Natural killer cell (primary cell): ENCODE measurements around the gene CDK14. TPM values are rescaled to one million over a fixed set of nuclear protein-coding genes. Genes with fewer than 3 reads are reported as not detected.

Experiments
- ATAC-seq, 3 donors: fragments of 150-1000 bp in 2 of 3; fragments of 200-7000 bp in 1 of 3; cut with Tn5 transposase; 1 replicate in 1 of 3; 2 replicates in 2 of 3; pipeline ENCODE4 v1.10.0; 2021; ENCODE audit warnings: mild to moderate bottlenecking in 2 of 3, moderate library complexity in 2 of 3
- DNase-seq, 2 donors: peaks; one replicate each; pipeline versions ENCODE4 v3.0.0 to v3.0.0-alpha.2; 2013 to 2021; ENCODE audit warnings: mixed read lengths in 1 of 2
- H3K27ac ChIP-seq: one replicate; pipeline ENCODE4 v1.5.1; 2013; ENCODE audit warnings: mild to moderate bottlenecking, low read length
- H3K27me3 ChIP-seq: one replicate; pipeline ENCODE4 v1.6.1; 2013; ENCODE audit warnings: low read length; ENCODE audit not compliant: control insufficient read depth, insufficient read depth
- H3K36me3 ChIP-seq: one replicate; pipeline ENCODE4 v1.6.1; 2013; ENCODE audit warnings: low read length; ENCODE audit not compliant: control insufficient read depth, insufficient read depth
- H3K4me1 ChIP-seq: one replicate; pipeline ENCODE4 v1.6.1; 2013; ENCODE audit warnings: low read length; ENCODE audit not compliant: control insufficient read depth, insufficient read depth
- H3K4me3 ChIP-seq: one replicate; pipeline ENCODE4 v1.5.1; 2013; ENCODE audit warnings: low read length
- H3K9me3 ChIP-seq: one replicate; pipeline ENCODE4 v1.6.1; 2013; ENCODE audit warnings: low read length; ENCODE audit not compliant: control insufficient read depth, insufficient read depth
- H3K27ac Mint-ChIP-seq, 2 donors: one replicate each; pipeline ENCODE4 v1.8.0; 2022; ENCODE audit warnings: mild to moderate bottlenecking in 2 of 2, mixed read lengths in 2 of 2, moderate library complexity in 1 of 2
- H3K27me3 Mint-ChIP-seq, 2 donors: one replicate each; pipeline ENCODE4 v1.8.0; 2022; ENCODE audit warnings: low read depth in 2 of 2, mixed read lengths in 2 of 2
- H3K36me3 Mint-ChIP-seq: one replicate; pipeline ENCODE4 v1.8.0; 2022; ENCODE audit warnings: mixed read lengths
- H3K4me1 Mint-ChIP-seq, 2 donors: one replicate each; pipeline ENCODE4 v1.8.0; 2022; ENCODE audit warnings: mixed read lengths in 2 of 2
- H3K4me3 Mint-ChIP-seq: one replicate; pipeline ENCODE4 v1.8.0; 2022; ENCODE audit warnings: mild to moderate bottlenecking, moderate library complexity, mixed read lengths
- H3K9me3 Mint-ChIP-seq, 2 donors: one replicate each; pipeline ENCODE4 v1.8.0; 2022; ENCODE audit warnings: mixed read lengths in 2 of 2
- CTCF ChIP-seq: fragments of 200-600 bp; IDR thresholded peaks from one replicate; pipeline ENCODE4 v1.8.0; 2022; ENCODE audit warnings: antibody characterized with exemption
- WGBS: methylation state at CpG from one replicate; pipeline ENCODE4 v1.1.7; 2013; ENCODE audit warnings: missing lambda C conversion rate; ENCODE audit not compliant: insufficient coverage; 5-methylcytosine and 5-hydroxymethylcytosine counted together
- intact Hi-C: fragments of 100-400 bp; cut with micrococcal nuclease; formaldehyde crosslinking; loops from one replicate; pipeline ENCODE4 v1.14.2; 2022
- total RNA-seq, 4 donors: library from RNA; stranded (reverse); fragments of 120-200 nt in 1 of 4; gene quantifications; one replicate each; pipeline versions ENCODE4 v1.2.3 to v1.2.4, GENCODE V29; 2013 to 2022

The CDK14 gene
- total RNA-seq, 3 donors from 2014 or later (not counting 1 experiment from before 2014, with no cell fraction given): 1.2 to 12.5 (median 1.9) TPM

GRCh38 chr7:90896458-90896857, 300.3 kb downstream of the CDK14 start:
- Mint-ChIP-seq H3K27me3 (no peaks in the 10 kb centered on the region), H3K4me3 (no peak overlapping the region), H3K27ac (no peak overlapping the region), H3K36me3 (no peaks in the 10 kb centered on the region), H3K9me3 (peaks cover 9 to 12% of the 10 kb centered on the region in 2 donors), H3K4me1 (no peaks in the 10 kb centered on the region)
- DNase-seq (no peak), ATAC-seq (no peak)
- Histone ChIP-seq H3K36me3 (no peaks in the 10 kb centered on the region), H3K9me3 (no peaks in the 10 kb centered on the region), H3K4me3 (no peak overlapping the region), H3K27ac (no peak overlapping the region), H3K4me1 (no peaks in the 10 kb centered on the region), H3K27me3 (no peaks in the 10 kb centered on the region)
- no CpG with 5 or more reads among the region's 1 CpG for WGBS
- intact Hi-C loops: no loop called here
- no peak for TF ChIP-seq CTCF

GRCh38 chr7:90897961-90898469, 301.9 kb downstream of the CDK14 start:
- Mint-ChIP-seq H3K27me3 (no peaks in the 10 kb centered on the region), H3K27ac (no peak overlapping the region), H3K9me3 (peaks cover 8 to 10% of the 10 kb centered on the region in 2 donors), H3K4me3 (no peak overlapping the region), H3K36me3 (no peaks in the 10 kb centered on the region), H3K4me1 (no peaks in the 10 kb centered on the region)
- intact Hi-C loops: no loop called here
- no peak for ATAC-seq
- no peaks in the 10 kb centered on the region for H3K4me1 ChIP-seq
- no peak overlapping the region for H3K27ac ChIP-seq
- no peaks in the 10 kb centered on the region for H3K27me3 ChIP-seq
- no peaks in the 10 kb centered on the region for H3K9me3 ChIP-seq
- H3K36me3 ChIP-seq: no peaks in the 10 kb centered on the region
- DNase-seq: no peak
- TF ChIP-seq CTCF: no peak
- H3K4me3 ChIP-seq: no peak overlapping the region

GRCh38 chr7:90900628-90901356, 304.7 kb downstream of the CDK14 start:
- 83% methylated on average over 4 of the region's 4 CpGs for WGBS
- Histone ChIP-seq H3K27me3 (no peaks in the 10 kb centered on the region), H3K4me1 (no peaks in the 10 kb centered on the region), H3K9me3 (no peaks in the 10 kb centered on the region), H3K36me3 (no peaks in the 10 kb centered on the region), H3K27ac (no peak overlapping the region), H3K4me3 (no peak overlapping the region)
- TF ChIP-seq CTCF: no peak
- Mint-ChIP-seq H3K27me3 (no peaks in the 10 kb centered on the region), H3K27ac (no peak overlapping the region), H3K4me3 (no peak overlapping the region), H3K9me3 (peaks cover 9 to 23% of the 10 kb centered on the region in 2 donors), H3K4me1 (no peaks in the 10 kb centered on the region), H3K36me3 (no peaks in the 10 kb centered on the region)
- ATAC-seq: no peak
- intact Hi-C loops: no loop called here
- no peak for DNase-seq

GRCh38 chr7:90903841-90904240, 307.7 kb downstream of the CDK14 start:
- intact Hi-C loops: no loop called here
- Mint-ChIP-seq H3K36me3 (no peaks in the 10 kb centered on the region), H3K4me3 (no peak overlapping the region), H3K4me1 (no peaks in the 10 kb centered on the region), H3K9me3 (peaks cover 10 to 23% of the 10 kb centered on the region in 2 donors), H3K27ac (no peak overlapping the region), H3K27me3 (no peaks in the 10 kb centered on the region)
- no peak for DNase-seq
- Histone ChIP-seq H3K27me3 (no peaks in the 10 kb centered on the region), H3K36me3 (no peaks in the 10 kb centered on the region), H3K9me3 (no peaks in the 10 kb centered on the region), H3K4me1 (no peaks in the 10 kb centered on the region), H3K27ac (no peak overlapping the region), H3K4me3 (no peak overlapping the region)
- ATAC-seq: no peak
- 84% methylated on average over 3 of the region's 3 CpGs for WGBS
- no peak for TF ChIP-seq CTCF
